Astrocyte of the cerebellum (primary cell): Measurements from ENCODE around the gene GPALPP1.
"Not testable (repeated sequence)": the region's sequence is repeated elsewhere in the genome, so short reads cannot be mapped to it uniquely, and the experiment has no call there.

Experiments
- DNase-seq: peaks from one replicate; pipeline ENCODE4 v3.0.0-alpha.2; 2011; ENCODE audit warnings: low read depth
- H3K4me3 ChIP-seq: 2 replicates; pipeline ENCODE4 v1.5.1; 2011; ENCODE audit warnings: mild to moderate bottlenecking, low read depth, low read length, moderate library complexity
- in situ Hi-C: cut with HindIII; loops from 2 replicates; pipeline ENCODE4 v1.10.0; 2017; ENCODE audit warnings: low sequenced_read_pairs
- TF ChIP-seq, protein P1 (sequence below): IDR thresholded peaks from 2 replicates; pipeline ENCODE4 v1.5.1; 2012; ENCODE audit warnings: low read length, low read depth, moderate library complexity, mild to moderate bottlenecking; ENCODE audit errors: missing control alignments

GPALPP1 gene

DNA sequence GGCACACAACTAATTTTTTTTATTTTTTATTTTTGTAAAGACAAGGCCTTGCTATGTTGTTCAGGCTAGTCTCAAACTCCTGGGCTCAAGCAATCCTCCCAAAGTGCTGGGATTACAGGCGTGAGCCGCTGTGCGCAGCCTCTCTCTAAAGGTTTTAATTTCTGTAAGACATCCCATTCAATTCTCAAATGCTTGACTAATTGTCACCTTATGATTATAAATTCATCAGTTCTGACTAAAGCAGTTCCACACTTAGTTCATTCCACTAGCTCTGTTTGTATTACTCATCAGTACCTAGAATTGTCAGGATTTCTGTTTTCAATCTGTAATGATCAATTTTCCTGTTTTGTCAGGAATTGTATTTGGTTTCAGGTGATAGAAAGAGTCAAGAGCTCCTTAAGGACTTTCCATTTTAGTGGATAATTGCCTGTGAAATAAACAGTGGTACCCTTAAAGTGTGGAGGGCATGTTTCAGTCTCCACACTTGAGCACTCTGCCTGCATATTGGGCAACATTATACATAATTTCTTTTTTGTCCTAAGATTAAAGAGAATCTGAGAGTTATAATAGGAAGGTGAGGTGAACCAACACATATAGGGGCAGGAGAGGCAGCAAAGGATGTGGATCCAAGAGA, 27.6 kb downstream of the GPALPP1 start:
- TF ChIP-seq, protein P1, sequence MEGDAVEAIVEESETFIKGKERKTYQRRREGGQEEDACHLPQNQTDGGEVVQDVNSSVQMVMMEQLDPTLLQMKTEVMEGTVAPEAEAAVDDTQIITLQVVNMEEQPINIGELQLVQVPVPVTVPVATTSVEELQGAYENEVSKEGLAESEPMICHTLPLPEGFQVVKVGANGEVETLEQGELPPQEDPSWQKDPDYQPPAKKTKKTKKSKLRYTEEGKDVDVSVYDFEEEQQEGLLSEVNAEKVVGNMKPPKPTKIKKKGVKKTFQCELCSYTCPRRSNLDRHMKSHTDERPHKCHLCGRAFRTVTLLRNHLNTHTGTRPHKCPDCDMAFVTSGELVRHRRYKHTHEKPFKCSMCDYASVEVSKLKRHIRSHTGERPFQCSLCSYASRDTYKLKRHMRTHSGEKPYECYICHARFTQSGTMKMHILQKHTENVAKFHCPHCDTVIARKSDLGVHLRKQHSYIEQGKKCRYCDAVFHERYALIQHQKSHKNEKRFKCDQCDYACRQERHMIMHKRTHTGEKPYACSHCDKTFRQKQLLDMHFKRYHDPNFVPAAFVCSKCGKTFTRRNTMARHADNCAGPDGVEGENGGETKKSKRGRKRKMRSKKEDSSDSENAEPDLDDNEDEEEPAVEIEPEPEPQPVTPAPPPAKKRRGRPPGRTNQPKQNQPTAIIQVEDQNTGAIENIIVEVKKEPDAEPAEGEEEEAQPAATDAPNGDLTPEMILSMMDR = no peak
- H3K4me3 ChIP-seq = no peak overlapping the region
- no peak for DNase-seq
- in situ Hi-C loops = no loop called here

- in situ Hi-C loops, DNase-seq, H3K4me3 ChIP-seq: not testable (repeated sequence)
These were observed 30.6 kb downstream of the GPALPP1 start for GRCh38 chr13:45019981-45020380.

DNA sequence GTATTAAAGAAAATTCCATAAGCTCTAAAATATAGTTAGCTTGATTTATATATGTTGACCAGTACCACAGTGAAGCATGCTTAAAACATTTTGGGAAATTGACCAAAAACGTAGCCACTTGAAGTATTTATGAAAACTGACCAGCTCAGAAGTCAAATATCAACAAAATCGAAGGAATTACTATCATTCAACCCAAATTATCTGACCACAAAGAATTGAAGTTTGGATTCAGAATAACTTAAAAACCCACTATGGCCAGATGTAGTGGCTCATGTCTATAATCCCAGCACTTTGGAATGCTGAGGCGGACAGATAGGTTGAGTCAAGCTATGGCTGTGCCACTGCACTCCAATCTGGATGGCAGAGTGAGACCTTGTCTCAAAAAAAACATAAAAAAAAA, 31.9 kb downstream of the GPALPP1 start:
- in situ Hi-C loops = no loop called here
- TF ChIP-seq, protein P1 = no peak
- H3K4me3 ChIP-seq = no peak overlapping the region
- no peak for DNase-seq

DNA sequence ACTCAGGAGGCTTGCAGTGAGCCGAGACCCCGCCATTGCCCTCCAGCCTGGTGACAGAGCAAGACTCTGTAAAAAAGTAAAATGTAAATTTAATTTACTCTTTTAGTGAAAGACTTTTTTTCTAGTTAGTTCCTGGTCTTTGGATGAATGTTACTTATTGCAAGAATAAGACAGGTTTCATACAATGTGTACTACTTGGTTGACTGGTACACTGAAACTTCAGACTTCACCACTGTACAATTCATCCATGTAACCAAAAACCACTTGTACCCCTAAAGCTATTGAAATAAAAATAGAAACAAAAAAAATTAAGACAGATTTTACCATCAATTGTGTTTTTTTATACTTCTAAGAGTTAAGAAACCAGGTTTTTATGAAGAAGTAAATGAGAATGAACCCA, 35.5 kb downstream of the GPALPP1 start:
- TF ChIP-seq, protein P1 = no peak
- no peak for DNase-seq
- H3K4me3 ChIP-seq = no peak overlapping the region
- in situ Hi-C loops = no loop called here

- no peak for DNase-seq
- TF ChIP-seq, protein P1 = no peak
- in situ Hi-C loops = no loop called here
- H3K4me3 ChIP-seq = no peak overlapping the region
These were observed 45.0 kb downstream of the GPALPP1 start for GRCh38 chr13:45034342-45034741.

- in situ Hi-C loops = no loop called here
- no peak overlapping the region for H3K4me3 ChIP-seq
- DNase-seq = no peak
- TF ChIP-seq, protein P1 = no peak
These were observed 46.9 kb downstream of the GPALPP1 start for GRCh38 chr13:45036206-45036605.

GRCh38 chr13:45040173-45040572, 50.8 kb downstream of the GPALPP1 start:
- in situ Hi-C loops = no loop called here
- TF ChIP-seq, protein P1 = no peak
- no peak for DNase-seq
- no peak overlapping the region for H3K4me3 ChIP-seq
